ENCODE results near the gene AMMECR1.
"Not testable (repeated sequence)": the region's sequence is repeated elsewhere in the genome, so short reads cannot be mapped to it uniquely, and the experiment has no call there.

The AMMECR1 gene

GRCh38 chrX:110317820-110318663 lies at the start of gene AMMECR1:
Gene AMMECR1, minus strand, starts transcription at chrX:110318085. Its CDS starts 14 bp downstream, at chrX:110318071.
- peak; percentile 70 for DNase-seq (ENCODE audit: low read depth)

GRCh38 chrX:110363244-110363643 lies 45.4 kb upstream of the AMMECR1 start:
- no peak for DNase-seq (ENCODE audit: low read depth)

GRCh38 chrX:110359273-110359672 lies 41.4 kb upstream of the AMMECR1 start:
- no peak for DNase-seq (ENCODE audit: low read depth)

GRCh38 chrX:110358548-110358947 lies 40.7 kb upstream of the AMMECR1 start, which contains the start of gene RTL9:
Gene RTL9, plus strand, starts transcription at chrX:110358848. Its CDS starts 91,770 bp downstream, at chrX:110450618.
- no peak for DNase-seq (ENCODE audit: low read depth)

DNA sequence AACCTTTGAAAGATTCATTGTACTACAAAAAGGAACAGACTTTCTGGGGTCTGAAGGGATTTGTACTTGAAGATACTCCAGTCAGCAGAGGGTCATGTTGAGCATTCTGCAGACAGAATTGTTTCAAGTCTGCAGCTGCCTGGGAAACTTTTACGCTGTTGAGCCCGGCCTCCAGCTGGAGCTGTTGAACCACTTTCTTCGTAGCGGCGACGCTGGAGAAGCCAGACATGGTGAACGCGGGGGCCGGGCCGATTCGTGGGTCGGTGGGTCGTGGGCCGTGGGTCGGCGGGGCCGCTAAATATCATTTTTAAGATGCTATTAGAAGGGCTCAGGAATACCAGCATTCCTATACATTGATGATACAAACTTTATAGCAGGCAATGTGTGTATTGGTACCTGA lies 28.8 kb upstream of the AMMECR1 start:
- no peak for DNase-seq (ENCODE audit: low read depth)

DNA sequence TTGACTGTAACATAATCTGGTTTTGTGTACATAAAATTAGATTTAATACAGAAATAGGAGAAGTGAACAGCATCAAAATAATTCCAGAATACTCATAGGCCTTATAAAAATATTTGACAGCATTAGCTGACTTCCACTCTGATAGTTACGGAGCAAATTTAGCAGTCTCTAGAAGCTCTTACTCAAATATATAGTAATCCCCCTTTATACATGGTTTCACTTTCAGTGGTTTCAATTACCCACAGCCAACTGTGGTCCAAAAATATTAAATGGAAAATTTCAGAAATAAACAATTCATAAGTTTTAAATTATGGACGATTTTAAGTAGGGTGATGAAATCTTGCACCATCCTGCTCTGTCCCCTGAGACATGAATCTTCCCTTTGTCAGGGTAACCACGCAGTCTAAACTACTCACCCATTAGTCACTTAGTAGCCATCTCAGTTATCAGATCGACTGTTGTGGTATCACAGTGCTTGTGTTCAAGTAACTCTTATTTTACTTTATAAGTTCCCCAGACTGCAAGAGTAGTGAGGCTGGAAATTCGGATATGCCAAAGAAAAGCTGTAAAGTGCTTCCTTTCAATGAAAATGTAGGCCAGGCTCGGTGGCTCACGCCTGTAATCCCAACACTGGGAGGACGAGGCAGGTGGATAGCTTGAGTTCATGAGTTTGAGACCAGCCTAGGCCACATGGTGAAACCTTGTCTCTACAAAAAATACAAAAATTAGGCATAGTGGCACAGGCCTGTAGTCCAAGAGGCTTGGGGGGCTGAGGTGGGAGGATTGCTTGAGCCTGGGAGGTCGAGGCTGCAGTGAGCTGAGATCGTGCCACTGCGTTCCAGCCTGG lies 23.5 kb upstream of the AMMECR1 start:
- DNase-seq (ENCODE audit: low read depth) = no peak

- DNase-seq (ENCODE audit: low read depth) = no peak
Observed at GRCh38 chrX:110338935-110339334, 21.1 kb upstream of the AMMECR1 start.

- DNase-seq (ENCODE audit: low read depth) = not testable (repeated sequence)
Observed at GRCh38 chrX:110333458-110333857, 15.6 kb upstream of the AMMECR1 start.

GRCh38 chrX:110331444-110332030 lies 13.7 kb upstream of the AMMECR1 start:
- DNase-seq (ENCODE audit: low read depth) = no peak

GRCh38 chrX:110328613-110329012 lies 10.7 kb upstream of the AMMECR1 start:
- not testable (repeated sequence) for DNase-seq (ENCODE audit: low read depth)

DNA sequence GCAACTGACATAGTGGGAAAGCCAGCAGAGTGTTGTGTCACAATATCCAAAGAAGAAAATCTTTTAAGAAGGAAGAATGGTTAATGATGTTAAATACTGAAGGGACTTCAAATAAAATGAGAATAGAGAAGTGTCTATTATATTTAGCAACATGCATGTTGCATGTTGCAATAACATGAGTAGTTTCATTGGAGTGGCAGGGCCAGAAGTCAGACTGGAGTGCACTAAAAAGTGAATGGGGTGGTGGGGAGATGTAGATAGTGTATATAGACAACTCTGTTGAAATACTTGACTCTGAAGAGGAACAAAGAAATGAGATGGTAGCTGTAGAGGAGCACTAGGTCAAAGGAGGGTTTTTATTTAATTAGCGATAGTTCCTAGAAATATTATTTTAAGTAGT lies 9.5 kb upstream of the AMMECR1 start:
- no peak for DNase-seq (ENCODE audit: low read depth)

DNA sequence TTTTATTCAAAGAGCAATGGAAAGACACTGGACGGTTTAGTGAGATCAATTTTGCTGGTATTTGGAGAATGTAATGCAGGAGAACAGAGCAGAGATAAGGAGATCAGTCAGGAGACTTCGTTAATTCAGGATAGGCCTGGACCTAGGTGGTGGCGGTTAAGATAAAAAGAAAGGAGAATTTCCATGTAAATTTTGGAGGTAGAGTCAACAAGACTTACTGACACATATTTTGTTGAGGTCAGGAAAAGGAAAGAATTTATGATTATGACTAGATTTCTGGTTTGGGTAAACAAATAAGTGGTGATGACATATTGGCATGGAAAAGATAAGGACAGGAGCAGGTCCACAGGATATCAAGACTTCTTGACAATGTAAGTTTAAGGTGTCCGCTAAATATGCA lies 8.8 kb upstream of the AMMECR1 start:
- no peak for DNase-seq (ENCODE audit: low read depth)

DNA sequence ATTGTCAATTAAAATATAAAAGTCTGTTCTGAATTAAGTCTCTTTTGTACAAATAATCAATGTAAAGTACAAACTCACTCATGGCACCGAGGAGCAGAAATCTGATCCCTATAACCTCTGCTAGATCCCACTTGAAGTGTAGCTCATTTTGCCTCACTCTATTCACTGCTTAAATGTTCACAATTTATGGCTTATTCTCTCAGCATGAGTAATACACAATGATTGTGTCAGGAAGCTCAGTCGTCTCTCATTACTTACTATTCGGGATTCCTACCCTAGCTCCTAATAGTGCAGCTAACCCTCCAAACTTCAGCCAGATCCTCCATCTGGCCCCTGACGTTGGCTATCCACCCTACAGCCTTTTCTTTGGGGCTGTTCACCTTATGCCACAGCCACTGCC lies 4.7 kb upstream of the AMMECR1 start:
- no peak for DNase-seq (ENCODE audit: low read depth)

DNA sequence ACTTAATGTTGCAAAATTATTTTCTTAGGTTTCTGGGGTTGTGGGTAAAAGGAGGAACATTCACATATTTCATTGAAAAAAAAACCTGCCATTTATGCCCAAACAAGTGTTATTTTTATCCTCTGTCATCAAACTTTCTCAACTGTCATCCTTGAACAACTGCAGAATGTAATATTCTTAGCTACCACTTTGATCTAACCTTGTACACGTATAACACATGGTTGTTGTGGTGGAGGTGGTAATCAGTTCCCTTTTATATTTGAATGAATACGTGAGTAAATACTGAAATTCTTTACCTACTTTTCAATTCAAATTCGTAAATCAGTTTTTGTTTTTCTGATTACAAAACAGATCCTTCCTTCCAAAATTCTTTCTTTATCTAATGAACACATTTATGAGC lies 3.8 kb upstream of the AMMECR1 start:
- no peak for DNase-seq (ENCODE audit: low read depth)

DNA sequence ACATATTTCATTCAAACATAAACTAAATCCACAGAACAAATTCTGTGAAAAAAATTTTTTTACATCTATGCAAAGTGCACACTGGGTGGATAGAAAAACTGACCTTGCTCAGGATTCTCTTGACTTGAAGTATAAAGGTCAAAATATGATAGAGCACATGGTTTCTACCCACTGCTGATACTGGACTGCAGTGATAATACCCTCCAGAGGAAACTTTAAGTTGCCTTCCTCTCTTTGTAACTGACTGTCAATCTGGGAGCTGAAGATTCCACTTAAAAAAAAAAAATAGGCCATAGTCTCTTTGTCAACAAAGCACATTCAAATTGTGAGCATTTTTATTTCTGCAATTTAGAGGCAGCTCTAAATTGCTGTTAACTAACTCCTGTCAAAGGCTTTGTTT lies 3.2 kb upstream of the AMMECR1 start:
- no peak for DNase-seq (ENCODE audit: low read depth)

- DNase-seq (ENCODE audit: low read depth) = no peak
Observed at GRCh38 chrX:110320381-110320987, 2.6 kb upstream of the AMMECR1 start.

GRCh38 chrX:110318664-110318968 lies 731 bp upstream of the AMMECR1 start:
- DNase-seq (ENCODE audit: low read depth) = no peak

- DNase-seq (ENCODE audit: low read depth) = peak; percentile 3
Observed at GRCh38 chrX:110317061-110317819, 645 bp downstream of the AMMECR1 start.

GRCh38 chrX:110316351-110317060 lies 1.4 kb downstream of the AMMECR1 start:
- no peak for DNase-seq (ENCODE audit: low read depth)

GRCh38 chrX:110315551-110315950 lies 2.3 kb downstream of the AMMECR1 start:
- no peak for DNase-seq (ENCODE audit: low read depth)

All from activated T-helper 1 cell treated with Interleukin-2 at 50 U/mL for 16 hours (primary cell).